H1 (cell line): Measurements from ENCODE around the gene ODAD3.

ENCODE experiments used
- CHD2 ChIP-seq: IDR thresholded peaks from 2 replicates; pipeline ENCODE4 v1.6.1; 2012; ENCODE audit warnings: low read length, improper control_type of control experiment
- EP300 ChIP-seq, 2 experiments: IDR thresholded peaks; 1 replicate in 1 of 2; 2 replicates in 1 of 2; pipeline ENCODE4 v1.6.1; 2011 to 2012; ENCODE audit warnings: low read depth in 2 of 2, low read length in 2 of 2, mild to moderate bottlenecking in 2 of 2, borderline replicate concordance in 1 of 2, inconsistent platforms in 1 of 2, moderate library complexity in 1 of 2
- EZH2 ChIP-seq: fragments of 200-600 bp; sonication (generic); IDR thresholded peaks from 2 replicates; pipeline ENCODE4 v1.7.1; 2012; ENCODE audit warnings: low read depth, mild to moderate bottlenecking, moderate library complexity, low read length, inconsistent platforms; ENCODE audit not compliant: severe bottlenecking
- POLR2A ChIP-seq, 2 experiments: IDR thresholded peaks; 1 replicate in 1 of 2; 2 replicates in 1 of 2; pipeline ENCODE4 v1.6.1; 2011; ENCODE audit warnings: low read depth in 2 of 2, low read length in 2 of 2, mild to moderate bottlenecking in 2 of 2; ENCODE audit errors: control extremely low read depth in 1 of 2
- POLR2AphosphoS5 ChIP-seq: IDR thresholded peaks from 2 replicates; pipeline ENCODE4 v1.6.1; 2011; ENCODE audit warnings: low read depth, low read length
- SIX5 ChIP-seq: IDR thresholded peaks from 2 replicates; pipeline ENCODE4 v1.6.1; 2011; ENCODE audit warnings: mild to moderate bottlenecking, low read depth, low read length
- TCF12 ChIP-seq: IDR thresholded peaks from 2 replicates; pipeline ENCODE4 v1.6.1; 2011; ENCODE audit warnings: low read depth, mild to moderate bottlenecking, low read length
- TF ChIP-seq, protein P1 (sequence below), 3 experiments: IDR thresholded peaks; 1 replicate in 2 of 3; 2 replicates in 1 of 3; pipeline versions ENCODE4 v1.5.1 to v1.6.1; 2011; ENCODE audit warnings: low read length in 3 of 3, mild to moderate bottlenecking in 3 of 3, inconsistent platforms in 2 of 3, low read depth in 1 of 3, moderate library complexity in 1 of 3; ENCODE audit not compliant: insufficient read depth in 1 of 3; ENCODE audit errors: control extremely low read depth in 1 of 3
- TF ChIP-seq, protein P2 (sequence below): IDR thresholded peaks from 2 replicates; pipeline ENCODE4 v1.6.1; 2012; ENCODE audit warnings: low read length, inconsistent platforms

DNA sequence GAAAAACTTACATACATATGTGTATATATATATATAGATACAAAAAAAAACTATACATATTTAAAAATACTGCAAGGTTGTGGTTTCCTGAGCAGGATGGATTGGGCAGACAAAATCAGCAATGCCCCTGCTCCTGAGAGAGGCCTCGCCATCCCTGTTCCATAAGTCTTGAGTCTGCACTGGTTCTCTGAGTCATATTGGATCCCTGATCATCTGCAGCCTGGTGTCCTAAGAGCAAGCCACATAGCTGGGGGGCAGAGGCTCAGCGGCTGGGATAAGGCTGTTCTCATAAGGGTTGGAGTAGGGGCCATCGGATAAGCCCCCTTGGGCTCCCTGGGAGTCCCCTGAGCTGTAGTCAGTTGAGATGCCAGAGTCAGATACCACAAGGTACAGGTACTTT lies 57.2 kb downstream of the ODAD3 start:
- no peak for TF ChIP-seq POLR2A (IDR thresholded peaks at IDR 0.05; ENCODE audit: control extremely low read depth in 1 of 2, low read depth in 2 of 2, low read length in 2 of 2)
- TF ChIP-seq, protein P1, sequence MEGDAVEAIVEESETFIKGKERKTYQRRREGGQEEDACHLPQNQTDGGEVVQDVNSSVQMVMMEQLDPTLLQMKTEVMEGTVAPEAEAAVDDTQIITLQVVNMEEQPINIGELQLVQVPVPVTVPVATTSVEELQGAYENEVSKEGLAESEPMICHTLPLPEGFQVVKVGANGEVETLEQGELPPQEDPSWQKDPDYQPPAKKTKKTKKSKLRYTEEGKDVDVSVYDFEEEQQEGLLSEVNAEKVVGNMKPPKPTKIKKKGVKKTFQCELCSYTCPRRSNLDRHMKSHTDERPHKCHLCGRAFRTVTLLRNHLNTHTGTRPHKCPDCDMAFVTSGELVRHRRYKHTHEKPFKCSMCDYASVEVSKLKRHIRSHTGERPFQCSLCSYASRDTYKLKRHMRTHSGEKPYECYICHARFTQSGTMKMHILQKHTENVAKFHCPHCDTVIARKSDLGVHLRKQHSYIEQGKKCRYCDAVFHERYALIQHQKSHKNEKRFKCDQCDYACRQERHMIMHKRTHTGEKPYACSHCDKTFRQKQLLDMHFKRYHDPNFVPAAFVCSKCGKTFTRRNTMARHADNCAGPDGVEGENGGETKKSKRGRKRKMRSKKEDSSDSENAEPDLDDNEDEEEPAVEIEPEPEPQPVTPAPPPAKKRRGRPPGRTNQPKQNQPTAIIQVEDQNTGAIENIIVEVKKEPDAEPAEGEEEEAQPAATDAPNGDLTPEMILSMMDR (IDR thresholded peaks at IDR 0.05; ENCODE audit: control extremely low read depth in 1 of 3, insufficient read depth in 1 of 3, low read depth in 1 of 3, low read length in 3 of 3): no peak
- no peak for TF ChIP-seq POLR2AphosphoS5
- no peak for TF ChIP-seq EP300 (IDR thresholded peaks at IDR 0.05; ENCODE audit: borderline replicate concordance in 1 of 2, low read depth in 2 of 2, low read length in 2 of 2)
- no peak for TF ChIP-seq EZH2
- TF ChIP-seq SIX5: no peak
- TF ChIP-seq, protein P2, sequence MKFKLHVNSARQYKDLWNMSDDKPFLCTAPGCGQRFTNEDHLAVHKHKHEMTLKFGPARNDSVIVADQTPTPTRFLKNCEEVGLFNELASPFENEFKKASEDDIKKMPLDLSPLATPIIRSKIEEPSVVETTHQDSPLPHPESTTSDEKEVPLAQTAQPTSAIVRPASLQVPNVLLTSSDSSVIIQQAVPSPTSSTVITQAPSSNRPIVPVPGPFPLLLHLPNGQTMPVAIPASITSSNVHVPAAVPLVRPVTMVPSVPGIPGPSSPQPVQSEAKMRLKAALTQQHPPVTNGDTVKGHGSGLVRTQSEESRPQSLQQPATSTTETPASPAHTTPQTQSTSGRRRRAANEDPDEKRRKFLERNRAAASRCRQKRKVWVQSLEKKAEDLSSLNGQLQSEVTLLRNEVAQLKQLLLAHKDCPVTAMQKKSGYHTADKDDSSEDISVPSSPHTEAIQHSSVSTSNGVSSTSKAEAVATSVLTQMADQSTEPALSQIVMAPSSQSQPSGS: no peak
- no peak for TF ChIP-seq TCF12
- TF ChIP-seq CHD2: no peak
